B cell (primary cell): ENCODE measurements around the gene PTPRO.

Source experiments
- EZH2 ChIP-seq: IDR thresholded peaks from 2 replicates; pipeline ENCODE4 v1.6.1; 2012; ENCODE audit warnings: borderline replicate concordance, low read depth, mild to moderate bottlenecking, moderate library complexity, low read length; ENCODE audit not compliant: insufficient read depth, poor library complexity, severe bottlenecking
- TF ChIP-seq, protein P1 (sequence below): fragments of 200-600 bp; IDR thresholded peaks from one replicate; pipeline ENCODE4 v1.8.0; 2022; ENCODE audit warnings: antibody characterized with exemption, mild to moderate bottlenecking

DNA sequence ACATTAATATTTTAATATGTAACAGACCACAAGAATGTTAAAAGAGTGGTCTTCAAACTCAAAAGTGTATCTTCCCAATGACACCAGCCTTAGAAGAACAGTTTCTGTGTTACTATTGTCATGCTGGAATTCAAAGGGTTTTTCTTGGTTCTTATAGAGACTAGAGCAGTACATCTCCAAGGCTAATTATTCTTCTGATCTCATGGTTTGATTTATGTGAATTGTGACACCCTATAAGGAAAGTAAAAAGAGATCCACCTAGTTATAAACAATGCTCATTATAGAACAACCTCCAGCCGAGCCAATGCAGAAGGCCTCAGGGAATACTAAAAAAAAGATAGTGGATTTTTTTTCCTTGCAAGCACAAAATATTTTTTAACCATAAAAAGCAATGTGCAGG is 65.5 kb downstream of the PTPRO start:
- TF ChIP-seq, protein P1, sequence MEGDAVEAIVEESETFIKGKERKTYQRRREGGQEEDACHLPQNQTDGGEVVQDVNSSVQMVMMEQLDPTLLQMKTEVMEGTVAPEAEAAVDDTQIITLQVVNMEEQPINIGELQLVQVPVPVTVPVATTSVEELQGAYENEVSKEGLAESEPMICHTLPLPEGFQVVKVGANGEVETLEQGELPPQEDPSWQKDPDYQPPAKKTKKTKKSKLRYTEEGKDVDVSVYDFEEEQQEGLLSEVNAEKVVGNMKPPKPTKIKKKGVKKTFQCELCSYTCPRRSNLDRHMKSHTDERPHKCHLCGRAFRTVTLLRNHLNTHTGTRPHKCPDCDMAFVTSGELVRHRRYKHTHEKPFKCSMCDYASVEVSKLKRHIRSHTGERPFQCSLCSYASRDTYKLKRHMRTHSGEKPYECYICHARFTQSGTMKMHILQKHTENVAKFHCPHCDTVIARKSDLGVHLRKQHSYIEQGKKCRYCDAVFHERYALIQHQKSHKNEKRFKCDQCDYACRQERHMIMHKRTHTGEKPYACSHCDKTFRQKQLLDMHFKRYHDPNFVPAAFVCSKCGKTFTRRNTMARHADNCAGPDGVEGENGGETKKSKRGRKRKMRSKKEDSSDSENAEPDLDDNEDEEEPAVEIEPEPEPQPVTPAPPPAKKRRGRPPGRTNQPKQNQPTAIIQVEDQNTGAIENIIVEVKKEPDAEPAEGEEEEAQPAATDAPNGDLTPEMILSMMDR = no peak
- TF ChIP-seq EZH2 = no peak
